Astrocyte of the cerebellum (primary cell): ENCODE measurements around the gene CLDND2.

ENCODE experiments used
- DNase-seq: peaks from one replicate; pipeline ENCODE4 v3.0.0-alpha.2; 2011; ENCODE audit warnings: low read depth
- H3K4me3 ChIP-seq: 2 replicates; pipeline ENCODE4 v1.5.1; 2011; ENCODE audit warnings: mild to moderate bottlenecking, low read depth, low read length, moderate library complexity
- CTCF ChIP-seq: IDR thresholded peaks from 2 replicates; pipeline ENCODE4 v1.5.1; 2012; ENCODE audit warnings: low read length, low read depth, moderate library complexity, mild to moderate bottlenecking; ENCODE audit errors: missing control alignments
- in situ Hi-C: cut with HindIII; loops from 2 replicates; pipeline ENCODE4 v1.10.0; 2017; ENCODE audit warnings: low sequenced_read_pairs

CLDND2 gene

GRCh38 chr19:51394050-51394836 lies 25.4 kb upstream of the CLDND2 start:
- peak overlapping the region; percentile 43 for H3K4me3 ChIP-seq
- DNase-seq = peak; percentile 98
- in situ Hi-C loops = no loop called here
- TF ChIP-seq CTCF = peak; percentile 24

- in situ Hi-C loops = no loop called here
Observed at GRCh38 chr19:51392701-51393100, 23.9 kb upstream of the CLDND2 start.

GRCh38 chr19:51391073-51391611 lies 22.3 kb upstream of the CLDND2 start:
- DNase-seq = no peak
- TF ChIP-seq CTCF = no peak
- in situ Hi-C loops = no loop called here
- H3K4me3 ChIP-seq = no peak overlapping the region

More at GRCh38 chr19:51392701-51393100, 23.9 kb upstream of the CLDND2 start:
- TF ChIP-seq CTCF = no peak
- H3K4me3 ChIP-seq = no peak overlapping the region
- no peak for DNase-seq

GRCh38 chr19:51389143-51389542 lies 20.3 kb upstream of the CLDND2 start:
- DNase-seq = no peak
- in situ Hi-C loops = no loop called here
- no peak for TF ChIP-seq CTCF
- H3K4me3 ChIP-seq = no peak overlapping the region

- H3K4me3 ChIP-seq = no peak within 1 kb of the TSS
- DNase-seq = no peak
- in situ Hi-C loops = no loop called here
- no peak for TF ChIP-seq CTCF
Observed at GRCh38 chr19:51387924-51388389, 19.2 kb upstream of the CLDND2 start, which contains the start of gene LIM2. Gene LIM2 (minus strand): TSS chr19:51387974. CDS start chr19:51387443, 531 bp downstream.

GRCh38 chr19:51386882-51387520 lies 18.2 kb upstream of the CLDND2 start:
- in situ Hi-C loops = no loop called here
- DNase-seq = no peak
- H3K4me3 ChIP-seq = no peak overlapping the region
- no peak for TF ChIP-seq CTCF
